Prostate gland (tissue), 2 donors: ENCODE results near the gene SPATA20. TPM values are rescaled to one million over a fixed set of nuclear protein-coding genes. Genes with fewer than 3 reads are reported as not detected.

ENCODE experiments used
- DNase-seq: peaks from one replicate; pipeline ENCODE4 v3.0.0-alpha.2; 2019; ENCODE audit warnings: low spot score
- H3K27ac ChIP-seq, 2 donors: fragments of 200-600 bp; sonication (generic); 2 replicates each; pipeline ENCODE4 v1.5.1; 2017 to 2019
- H3K27me3 ChIP-seq: fragments of 200-600 bp; sonication (generic); replicated peaks from 2 replicates; pipeline ENCODE4 v1.5.1; 2019; ENCODE audit not compliant: insufficient read depth
- H3K36me3 ChIP-seq, 2 donors: fragments of 200-600 bp; sonication (generic); 1 replicate in 1 of 2; 2 replicates in 1 of 2; pipeline versions ENCODE4 v1.5.1 to v1.8.1; 2017 to 2019
- H3K4me1 ChIP-seq: fragments of 200-600 bp; sonication (generic); replicated peaks from 2 replicates; pipeline ENCODE4 v1.5.1; 2019
- H3K4me3 ChIP-seq, 2 donors: fragments of 200-600 bp; sonication (generic); 2 replicates each; pipeline ENCODE4 v1.5.1; 2017 to 2019
- H3K9me3 ChIP-seq: fragments of 200-600 bp; sonication (generic); 2 replicates; pipeline ENCODE4 v1.5.1; 2017
- POLR2A ChIP-seq: fragments of 450-650 bp; IDR thresholded peaks from one replicate; pipeline ENCODE4 v1.6.1; 2016; ENCODE audit warnings: antibody characterized with exemption, mild to moderate bottlenecking
- POLR2AphosphoS5 ChIP-seq: sonication (generic); formaldehyde crosslinking; IDR thresholded peaks from one replicate; pipeline ENCODE4 v1.6.1; 2017; ENCODE audit warnings: antibody characterized with exemption
- WGBS: methylation state at CpG from one replicate; pipeline ENCODE4 v1.1.5; 2018; 5-methylcytosine and 5-hydroxymethylcytosine counted together
- intact Hi-C: fragments of 100-400 bp; cut with DNase I; formaldehyde crosslinking; loops from one replicate; pipeline ENCODE4 v1.14.2; 2022
- total RNA-seq, 2 donors: library from RNA; depleted of rRNA; stranded (reverse); fragments of >200 nt; gene quantifications; one replicate each; pipeline ENCODE4 v1.1.0, GENCODE V29; 2016
- TF ChIP-seq, protein P1 (sequence below), 4 experiments: fragments of 200-600 bp in 2 of 4; fragments of 450-650 bp in 2 of 4; sonication (generic) in 2 of 4; IDR thresholded peaks; 1 replicate in 3 of 4; 2 replicates in 1 of 4; pipeline ENCODE4 v1.5.1; 2016 to 2019; ENCODE audit warnings: antibody characterized with exemption in 4 of 4, mild to moderate bottlenecking in 2 of 4, moderate library complexity in 2 of 4

The SPATA20 gene
- total RNA-seq, 2 donors from 2014 or later: 188 to 208 TPM

DNA sequence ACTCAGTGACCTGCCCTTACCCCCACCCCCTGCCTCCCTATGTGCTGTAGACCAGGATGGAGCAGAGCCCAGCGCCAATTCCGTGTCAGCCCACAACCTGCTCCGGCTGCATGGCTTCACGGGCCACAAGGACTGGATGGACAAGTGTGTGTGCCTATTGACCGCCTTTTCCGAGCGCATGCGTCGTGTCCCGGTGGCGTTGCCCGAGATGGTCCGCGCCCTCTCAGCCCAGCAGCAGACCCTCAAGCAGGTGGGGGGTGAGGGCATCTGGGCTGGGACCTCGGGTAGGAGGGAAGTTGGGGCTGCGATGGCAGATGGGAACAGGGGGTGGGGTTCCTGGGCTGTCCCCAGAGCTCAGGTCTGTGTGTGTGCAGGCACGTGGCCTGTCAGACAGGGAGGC, 7.2 kb downstream of the SPATA20 start:
- 93% methylated on average over 17 of the region's 17 CpGs for WGBS
- intact Hi-C loops: loop anchor here (5.0 kb wide), 1 partner anchor 73 kb away; no protein-coding TSS in a partner anchor

DNA sequence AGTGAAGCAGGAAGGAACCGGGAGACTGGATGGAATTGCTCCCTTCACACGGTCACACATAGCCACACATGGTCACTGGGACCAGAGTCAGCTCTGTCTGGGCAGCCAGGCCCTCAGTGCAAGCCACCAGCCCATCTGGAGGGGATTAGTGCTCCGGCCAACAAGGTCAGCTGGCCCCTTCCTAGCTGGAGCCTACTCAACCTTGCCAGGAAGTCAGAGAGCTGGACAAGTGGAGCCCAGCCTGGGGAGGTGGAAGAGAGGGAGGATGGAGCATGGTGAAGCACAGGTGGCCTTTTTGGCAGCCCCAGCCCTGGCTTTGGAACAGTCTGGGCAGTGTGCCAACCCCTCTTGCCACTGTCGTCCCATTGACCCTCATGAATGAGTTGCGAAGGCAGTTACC, 9.8 kb downstream of the SPATA20 start:
- H3K36me3 ChIP-seq: peaks cover 0 to 4% of the 10 kb centered on the region in 2 donors
- peaks cover 10% of the 10 kb centered on the region for H3K27me3 ChIP-seq
- peaks cover 19% of the 10 kb centered on the region for H3K4me1 ChIP-seq
- intact Hi-C loops: no loop called here
- H3K4me3 ChIP-seq: no peak overlapping the region
- TF ChIP-seq POLR2A (no peak), POLR2AphosphoS5 (no peak)
- TF ChIP-seq, protein P1, sequence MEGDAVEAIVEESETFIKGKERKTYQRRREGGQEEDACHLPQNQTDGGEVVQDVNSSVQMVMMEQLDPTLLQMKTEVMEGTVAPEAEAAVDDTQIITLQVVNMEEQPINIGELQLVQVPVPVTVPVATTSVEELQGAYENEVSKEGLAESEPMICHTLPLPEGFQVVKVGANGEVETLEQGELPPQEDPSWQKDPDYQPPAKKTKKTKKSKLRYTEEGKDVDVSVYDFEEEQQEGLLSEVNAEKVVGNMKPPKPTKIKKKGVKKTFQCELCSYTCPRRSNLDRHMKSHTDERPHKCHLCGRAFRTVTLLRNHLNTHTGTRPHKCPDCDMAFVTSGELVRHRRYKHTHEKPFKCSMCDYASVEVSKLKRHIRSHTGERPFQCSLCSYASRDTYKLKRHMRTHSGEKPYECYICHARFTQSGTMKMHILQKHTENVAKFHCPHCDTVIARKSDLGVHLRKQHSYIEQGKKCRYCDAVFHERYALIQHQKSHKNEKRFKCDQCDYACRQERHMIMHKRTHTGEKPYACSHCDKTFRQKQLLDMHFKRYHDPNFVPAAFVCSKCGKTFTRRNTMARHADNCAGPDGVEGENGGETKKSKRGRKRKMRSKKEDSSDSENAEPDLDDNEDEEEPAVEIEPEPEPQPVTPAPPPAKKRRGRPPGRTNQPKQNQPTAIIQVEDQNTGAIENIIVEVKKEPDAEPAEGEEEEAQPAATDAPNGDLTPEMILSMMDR (IDR thresholded peaks at IDR 0.05): no peak
- no peak overlapping the region for H3K27ac ChIP-seq
- DNase-seq: no peak
- no peaks in the 10 kb centered on the region for H3K9me3 ChIP-seq
- 52% methylated on average over 5 of the region's 5 CpGs for WGBS

More for the DNA sequence above, 7.2 kb downstream of the SPATA20 start:
- TF ChIP-seq, protein P1 (IDR thresholded peaks at IDR 0.05): no peak
- TF ChIP-seq POLR2AphosphoS5 (no peak), POLR2A (no peak)
- DNase-seq: no peak
- Histone ChIP-seq H3K36me3 (peaks cover 0 to 4% of the 10 kb centered on the region in 2 donors), H3K4me1 (peaks cover 4% of the 10 kb centered on the region), H3K9me3 (no peaks in the 10 kb centered on the region), H3K4me3 (no peak overlapping the region), H3K27me3 (peaks cover 2% of the 10 kb centered on the region), H3K27ac (no peak overlapping the region)

DNA sequence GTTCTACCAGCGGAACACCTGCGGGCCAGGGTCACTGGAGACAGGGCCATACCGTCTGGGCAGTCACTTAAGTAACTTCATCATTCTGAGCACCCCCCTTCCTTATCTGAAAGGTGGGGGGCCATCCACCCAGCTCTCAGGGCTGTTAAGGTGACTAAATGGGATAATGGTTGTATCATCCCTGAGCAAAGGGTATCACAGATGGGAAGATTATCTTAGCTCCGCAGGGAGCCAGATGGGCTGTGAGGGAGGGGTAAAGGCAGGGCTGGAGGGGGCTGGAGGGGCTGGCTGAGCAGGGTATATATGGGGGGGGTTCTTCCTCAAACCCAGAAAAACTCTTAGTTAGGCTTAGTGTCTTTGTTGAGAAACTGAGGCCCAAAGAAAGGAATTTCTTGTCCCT, 10.7 kb downstream of the SPATA20 start:
- intact Hi-C loops: no loop called here
- Histone ChIP-seq H3K27me3 (peaks cover 10% of the 10 kb centered on the region), H3K9me3 (no peaks in the 10 kb centered on the region), H3K27ac (no peak overlapping the region), H3K36me3 (peaks cover 0 to 4% of the 10 kb centered on the region in 2 donors), H3K4me1 (peaks cover 19% of the 10 kb centered on the region), H3K4me3 (no peak overlapping the region)
- TF ChIP-seq, protein P1 (IDR thresholded peaks at IDR 0.05): no peak
- TF ChIP-seq POLR2A: no peak
- TF ChIP-seq POLR2AphosphoS5: no peak
- no peak for DNase-seq
- WGBS: 90% methylated on average over 4 of the region's 4 CpGs

DNA sequence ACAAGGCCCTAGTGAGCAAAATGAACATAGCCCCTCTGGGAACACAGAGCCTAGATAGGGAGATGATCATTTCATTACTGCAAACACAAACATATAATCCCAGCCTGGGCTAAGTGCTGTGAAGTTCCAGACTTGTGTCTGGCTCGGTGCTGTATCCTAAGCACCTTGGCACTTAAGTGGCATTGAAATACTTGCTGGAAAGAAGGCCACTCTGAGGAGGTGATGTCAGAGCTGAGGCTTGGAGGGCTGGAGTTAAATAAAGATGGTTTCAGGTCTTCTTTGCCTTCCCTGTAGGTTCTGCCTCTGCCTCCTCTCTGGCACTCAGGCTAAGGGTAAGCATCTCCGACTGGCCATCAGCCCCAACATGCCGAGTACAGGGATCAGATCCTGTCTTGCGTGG, 11.1 kb downstream of the SPATA20 start:
- no peak overlapping the region for H3K4me3 ChIP-seq
- peaks cover 0 to 4% of the 10 kb centered on the region in 2 donors for H3K36me3 ChIP-seq
- intact Hi-C loops: no loop called here
- 71% methylated on average over 4 of the region's 4 CpGs for WGBS
- TF ChIP-seq, protein P1 (IDR thresholded peaks at IDR 0.05): no peak
- no peak for TF ChIP-seq POLR2A
- no peak for TF ChIP-seq POLR2AphosphoS5
- DNase-seq: no peak
- H3K27ac ChIP-seq: no peak overlapping the region
- no peaks in the 10 kb centered on the region for H3K9me3 ChIP-seq
- H3K27me3 ChIP-seq: peaks cover 10% of the 10 kb centered on the region
- peaks cover 19% of the 10 kb centered on the region for H3K4me1 ChIP-seq

DNA sequence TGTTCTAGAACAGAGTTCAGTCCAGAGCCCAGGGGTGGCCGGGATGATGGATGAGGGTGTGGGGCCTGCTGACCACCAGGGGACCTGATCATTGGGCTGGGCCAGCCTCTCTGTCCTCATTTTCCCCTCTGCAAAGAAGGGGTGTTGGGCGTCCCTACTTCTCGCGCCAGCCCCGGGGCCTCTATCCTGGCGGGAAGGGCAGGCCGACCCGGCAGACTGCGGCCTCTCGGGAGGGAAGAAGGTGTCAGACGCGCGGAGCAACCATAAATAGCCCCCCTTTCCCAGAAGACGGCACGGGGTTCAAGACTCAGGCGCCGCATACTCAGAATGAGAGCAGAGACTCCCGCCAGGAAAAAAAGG, 11.6 kb downstream of the SPATA20 start:
- Histone ChIP-seq H3K9me3 (no peaks in the 10 kb centered on the region), H3K4me3 (no peak overlapping the region), H3K27me3 (peaks cover 10% of the 10 kb centered on the region), H3K36me3 (peaks cover 0 to 4% of the 10 kb centered on the region in 2 donors), H3K4me1 (peaks cover 19% of the 10 kb centered on the region), H3K27ac (no peak overlapping the region)
- 27% methylated on average over 13 of the region's 18 CpGs for WGBS
- TF ChIP-seq POLR2AphosphoS5: no peak
- TF ChIP-seq, protein P1 (IDR thresholded peaks at IDR 0.05): no peak
- TF ChIP-seq POLR2A: no peak
- DNase-seq: no peak
- intact Hi-C loops: no loop called here
